C4-2B (cell line): ENCODE data around the gene TRAF3.

Experiments used
- H3K27ac ChIP-seq: fragments of 450-650 bp; 2 replicates; pipeline ENCODE4 v1.5.1; 2017
- ZFX ChIP-seq: fragments of 450-650 bp; IDR thresholded peaks from 2 replicates; pipeline ENCODE4 v1.6.1; 2017
- TF ChIP-seq, protein P1 (sequence below): fragments of 450-650 bp; conservative IDR thresholded peaks from 2 replicates; pipeline ENCODE4 v1.5.1; 2017; ENCODE audit warnings: mild to moderate bottlenecking

Gene TRAF3

DNA sequence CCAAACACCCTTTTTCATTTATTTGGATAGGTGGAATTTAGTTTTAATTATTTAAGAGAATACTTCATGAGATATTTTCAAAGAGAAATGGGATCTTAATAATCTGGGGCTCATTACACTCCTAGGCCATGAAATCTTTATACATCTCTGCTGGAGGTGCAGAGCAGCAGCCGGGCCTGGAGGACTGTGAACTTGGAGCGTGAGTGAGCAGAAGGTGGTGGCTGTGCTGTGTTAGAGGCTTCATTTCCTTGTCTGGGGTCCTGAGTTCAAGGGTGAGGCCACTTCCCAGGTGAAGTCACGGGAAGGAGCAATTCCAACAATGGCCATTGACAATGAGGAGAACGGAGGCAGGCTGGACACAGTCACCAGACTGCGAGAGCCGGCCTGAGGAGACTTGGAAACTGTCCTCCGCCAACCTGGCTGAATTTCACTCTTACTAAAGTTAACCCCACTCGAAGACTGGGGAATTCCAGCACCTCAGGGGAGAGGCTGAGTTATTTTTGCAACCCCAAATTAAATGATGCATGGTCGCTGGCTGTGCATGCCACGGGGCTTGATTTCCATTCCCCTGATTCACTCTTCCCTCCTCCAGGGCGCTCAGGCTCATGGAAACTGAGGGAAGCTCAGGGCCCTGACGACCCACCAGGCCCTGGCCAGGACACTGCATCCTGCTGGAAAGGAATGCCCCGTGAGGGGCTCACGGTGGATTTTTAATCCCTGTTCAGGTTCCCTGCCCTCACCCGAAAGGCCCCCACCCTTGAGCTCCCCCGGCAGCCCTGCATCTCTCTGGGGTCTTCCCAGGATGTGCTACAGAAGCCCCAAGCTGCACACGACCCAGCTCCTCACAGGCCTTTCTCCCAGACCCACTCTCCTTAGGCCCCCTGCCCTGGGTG, 22.6 kb upstream of the TRAF3 start:
- TF ChIP-seq, protein P1, sequence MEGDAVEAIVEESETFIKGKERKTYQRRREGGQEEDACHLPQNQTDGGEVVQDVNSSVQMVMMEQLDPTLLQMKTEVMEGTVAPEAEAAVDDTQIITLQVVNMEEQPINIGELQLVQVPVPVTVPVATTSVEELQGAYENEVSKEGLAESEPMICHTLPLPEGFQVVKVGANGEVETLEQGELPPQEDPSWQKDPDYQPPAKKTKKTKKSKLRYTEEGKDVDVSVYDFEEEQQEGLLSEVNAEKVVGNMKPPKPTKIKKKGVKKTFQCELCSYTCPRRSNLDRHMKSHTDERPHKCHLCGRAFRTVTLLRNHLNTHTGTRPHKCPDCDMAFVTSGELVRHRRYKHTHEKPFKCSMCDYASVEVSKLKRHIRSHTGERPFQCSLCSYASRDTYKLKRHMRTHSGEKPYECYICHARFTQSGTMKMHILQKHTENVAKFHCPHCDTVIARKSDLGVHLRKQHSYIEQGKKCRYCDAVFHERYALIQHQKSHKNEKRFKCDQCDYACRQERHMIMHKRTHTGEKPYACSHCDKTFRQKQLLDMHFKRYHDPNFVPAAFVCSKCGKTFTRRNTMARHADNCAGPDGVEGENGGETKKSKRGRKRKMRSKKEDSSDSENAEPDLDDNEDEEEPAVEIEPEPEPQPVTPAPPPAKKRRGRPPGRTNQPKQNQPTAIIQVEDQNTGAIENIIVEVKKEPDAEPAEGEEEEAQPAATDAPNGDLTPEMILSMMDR, result no peak
- TF ChIP-seq ZFX, result no peak

DNA sequence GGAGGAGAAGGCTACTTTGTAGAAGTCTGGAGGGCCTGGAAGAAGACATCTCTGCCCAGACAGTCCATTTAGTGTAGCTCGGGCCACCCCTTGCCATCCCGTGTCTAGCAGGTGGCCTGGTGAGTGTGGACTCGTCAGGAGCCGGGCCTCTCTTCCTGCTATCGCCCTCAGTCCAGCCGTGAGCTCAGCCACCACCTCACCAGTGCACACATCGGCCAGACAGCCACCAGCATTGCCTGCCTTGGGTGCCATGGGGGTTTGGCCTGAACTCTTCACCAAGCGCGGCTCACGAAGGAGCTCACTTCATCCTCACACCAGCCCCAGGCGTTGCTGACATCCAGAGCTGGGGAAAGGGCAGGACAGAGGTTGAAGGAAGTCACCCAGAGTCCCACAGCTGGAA, 19.6 kb upstream of the TRAF3 start:
- H3K27ac ChIP-seq, result no peak overlapping the region
- no peak for TF ChIP-seq ZFX
- TF ChIP-seq, protein P1, result no peak

More for the DNA sequence above, 22.6 kb upstream of the TRAF3 start:
- H3K27ac ChIP-seq, result no peak overlapping the region

DNA sequence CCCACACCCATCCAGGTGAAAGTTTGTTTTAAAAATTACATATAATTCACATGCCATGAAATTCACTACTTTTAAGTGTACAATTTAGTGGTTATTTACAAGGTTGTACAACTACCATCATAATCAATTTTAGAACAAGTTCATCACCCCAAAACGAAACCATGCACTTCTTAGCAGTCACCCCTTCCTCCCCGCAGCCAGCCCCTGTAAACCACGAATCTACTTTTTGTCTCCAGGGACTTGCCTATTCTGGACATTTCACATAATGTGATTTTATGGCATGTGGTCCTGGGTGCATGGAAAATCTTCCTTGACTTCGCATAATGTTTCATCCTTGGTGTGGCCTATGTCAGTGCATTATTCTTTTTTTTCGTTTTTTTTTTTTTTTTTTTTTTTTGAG, 19.2 kb upstream of the TRAF3 start:
- no peak overlapping the region for H3K27ac ChIP-seq
- no peak for TF ChIP-seq ZFX
- TF ChIP-seq, protein P1, result no peak

DNA sequence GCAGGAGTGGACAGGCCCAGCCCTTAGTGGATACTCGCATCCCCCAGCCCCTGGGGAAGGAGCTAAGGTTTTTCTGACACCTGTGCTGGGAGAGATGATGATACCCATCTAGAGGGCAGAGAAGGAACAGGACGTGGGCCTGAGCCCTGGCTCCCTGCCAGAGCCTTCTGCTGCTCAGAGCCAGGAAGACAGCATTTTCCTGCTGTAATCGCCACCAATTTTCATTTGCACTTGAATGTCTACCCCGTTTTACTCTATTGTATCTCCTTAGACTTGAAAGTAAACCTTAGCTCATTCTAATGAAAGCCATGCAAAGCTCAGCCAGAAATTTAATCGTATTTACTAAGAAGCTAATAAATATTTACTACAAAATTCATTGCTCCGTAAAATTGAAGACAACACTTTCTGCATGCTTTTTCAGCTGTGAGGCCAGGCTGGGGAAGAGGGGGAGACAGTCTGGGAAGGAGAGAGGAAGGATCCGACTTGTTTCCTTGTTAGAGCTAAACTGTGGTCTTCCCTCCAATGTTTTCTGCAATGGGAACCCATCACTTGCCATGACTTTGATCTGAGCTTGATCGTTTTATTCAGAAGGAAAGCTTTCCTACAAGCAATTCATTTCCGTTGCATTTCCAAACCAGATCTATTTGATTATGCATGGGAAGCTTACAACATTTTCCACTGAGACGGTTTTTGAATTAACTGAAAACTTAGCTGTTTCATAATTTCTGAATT, 17.6 kb upstream of the TRAF3 start:
- no peak for TF ChIP-seq ZFX
- TF ChIP-seq, protein P1, result no peak
- no peak overlapping the region for H3K27ac ChIP-seq

DNA sequence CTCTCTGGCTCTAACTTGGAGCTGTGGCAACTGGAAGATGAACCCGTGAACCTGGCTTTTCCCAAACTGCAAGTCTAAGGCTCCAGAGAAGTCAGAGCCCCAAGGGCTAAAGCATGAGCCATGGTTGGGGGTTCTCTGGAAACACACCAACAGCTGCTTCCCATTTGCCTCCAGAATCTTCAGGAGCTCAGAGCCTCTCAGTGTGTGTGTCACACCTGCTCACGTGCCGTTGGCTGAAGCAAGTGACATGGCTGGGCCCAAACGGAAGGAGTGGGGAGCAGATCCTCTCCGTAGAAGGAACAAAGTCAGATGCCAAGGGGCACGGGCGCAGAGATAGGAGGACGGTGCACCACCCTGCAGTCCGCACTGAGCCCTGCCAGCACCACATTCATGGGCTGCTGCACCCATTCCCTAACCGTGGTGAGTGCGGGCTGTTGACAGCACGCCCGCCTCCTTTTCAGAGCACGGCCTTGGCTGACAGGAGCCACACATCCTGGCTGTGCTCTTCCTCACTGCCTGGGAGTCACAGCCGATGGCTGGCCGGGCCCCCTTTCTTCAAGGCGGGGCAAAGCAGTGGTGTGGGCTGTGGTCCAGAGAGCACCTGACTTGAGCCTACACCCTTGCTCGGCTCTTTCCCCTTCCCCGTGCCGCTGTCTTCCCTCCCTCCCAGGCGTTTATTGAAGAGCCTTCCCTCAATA, 16.6 kb upstream of the TRAF3 start:
- TF ChIP-seq, protein P1, result no peak
- no peak for TF ChIP-seq ZFX
- H3K27ac ChIP-seq, result no peak overlapping the region

DNA sequence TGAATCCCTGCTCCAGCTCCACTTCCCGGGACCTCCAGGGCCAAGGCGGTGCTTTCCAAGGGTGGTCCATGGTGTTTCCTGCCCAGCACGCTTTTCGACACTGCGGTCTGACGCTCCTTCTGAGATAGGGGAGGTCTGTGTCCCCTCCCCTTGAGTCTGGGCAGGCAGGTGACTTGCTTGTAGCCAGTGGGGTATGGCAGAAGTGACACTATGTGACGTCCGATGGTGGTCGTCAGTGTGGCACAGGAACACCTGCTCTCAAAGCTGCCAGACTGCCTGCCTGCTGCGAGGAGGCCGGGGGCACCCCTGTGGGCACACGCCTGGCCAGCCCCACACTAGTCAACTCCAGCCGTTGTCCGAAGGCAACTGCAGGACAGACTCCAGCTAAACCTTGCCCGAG, 16.0 kb upstream of the TRAF3 start:
- H3K27ac ChIP-seq, result no peak overlapping the region
- TF ChIP-seq, protein P1, result no peak
